CD4-positive, alpha-beta T cell treated with Interleukin-21 for 1 hour (primary cell): ENCODE data around the gene FFAR1.

ENCODE experiments used
- DNase-seq: peaks from one replicate; pipeline ENCODE4 v3.0.0-alpha.2; 2020

Gene FFAR1

GRCh38 chr19:35396240-35396885 lies 48.7 kb downstream of the FFAR1 start:
- DNase-seq = no peak

- DNase-seq = no peak
Observed at GRCh38 chr19:35397064-35397463, 49.4 kb downstream of the FFAR1 start.
